Vagina (tissue), 2 donors: ENCODE results near the gene RDH11.

Source experiments
- POLR2A ChIP-seq, 2 donors: fragments of 450-650 bp; IDR thresholded peaks; one replicate each; pipeline ENCODE4 v1.6.1; 2017; ENCODE audit warnings: antibody characterized with exemption in 2 of 2, mild to moderate bottlenecking in 2 of 2, moderate library complexity in 2 of 2
- POLR2AphosphoS5 ChIP-seq, 2 donors: sonication (generic); formaldehyde crosslinking; IDR thresholded peaks; one replicate each; pipeline ENCODE4 v1.9.0; 2017; ENCODE audit warnings: antibody characterized with exemption in 2 of 2, mild to moderate bottlenecking in 2 of 2, low read depth in 1 of 2; ENCODE audit not compliant: insufficient read depth in 1 of 2

- TF ChIP-seq POLR2AphosphoS5 (IDR thresholded peaks at IDR 0.05; ENCODE audit: insufficient read depth in 1 of 2, low read depth in 1 of 2) (no peak), POLR2A (IDR thresholded peaks at IDR 0.05) (no peak)
Observed at GRCh38 chr14:67666750-67667449, 28.7 kb downstream of the RDH11 start.
